ENCODE measurements around the gene ARHGAP24. TPM values are rescaled to one million over a fixed set of nuclear protein-coding genes. Genes with fewer than 3 reads are reported as not detected.

ARHGAP24 gene
- total and polyA plus RNA-seq, 2 experiments from 2014 or later = 0.21 to 0.36 TPM

DNA sequence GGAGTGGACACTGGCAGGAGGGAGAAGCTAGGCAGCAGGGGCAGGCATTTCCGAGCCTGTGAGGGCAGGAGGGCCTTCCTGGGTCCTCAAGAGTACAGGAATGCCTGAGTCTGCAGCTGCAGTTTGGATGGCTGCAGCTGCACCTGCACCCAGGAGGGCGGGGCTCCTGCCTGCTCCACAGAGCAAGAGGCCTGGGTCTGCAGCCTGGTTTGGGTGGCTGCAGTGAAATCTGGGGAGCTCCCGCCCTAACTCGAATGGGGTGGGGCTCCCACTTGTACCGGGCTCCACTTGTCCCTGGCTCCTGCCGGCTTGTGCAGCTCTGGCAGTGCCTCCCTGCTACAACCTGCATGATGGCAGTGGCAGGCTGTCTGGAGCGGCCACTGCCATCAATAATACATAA is 436.0 kb downstream of the ARHGAP24 start:
- H3F3A ChIP-seq (replicated peaks; ENCODE audit: low read depth) = no peaks in the 10 kb centered on the region
- no peaks in the 10 kb centered on the region for H3K36me3 ChIP-seq (ENCODE audit: insufficient read depth)
- Mint-ChIP-seq H3K4me3 (no peak overlapping the region), H3K27me3 (ENCODE audit: insufficient read depth, low read depth, poor library complexity) (no peaks in the 10 kb centered on the region), H3K36me3 (ENCODE audit: low read depth) (no peaks in the 10 kb centered on the region), H3K27ac (no peak overlapping the region), H3K4me1 (no peaks in the 10 kb centered on the region), H3K9me3 (0 out of 3 replicates have a peak, but pooled peaks cover 2% of the 10 kb centered on the region)
- no peak overlapping the region for H3K4me2 ChIP-seq
- DNase-seq (ENCODE audit: low spot score) (no peak), ATAC-seq (peak; percentile 72)
- no peaks in the 10 kb centered on the region for H4K20me1 ChIP-seq (replicated peaks; ENCODE audit: insufficient read depth)
- no peak overlapping the region for H2AFZ ChIP-seq
- no peaks in the 10 kb centered on the region for H3K9me2 ChIP-seq (ENCODE audit: insufficient read depth)
- no peak overlapping the region for H3K27ac ChIP-seq (ENCODE audit: low read depth)
- TF ChIP-seq, protein P1, sequence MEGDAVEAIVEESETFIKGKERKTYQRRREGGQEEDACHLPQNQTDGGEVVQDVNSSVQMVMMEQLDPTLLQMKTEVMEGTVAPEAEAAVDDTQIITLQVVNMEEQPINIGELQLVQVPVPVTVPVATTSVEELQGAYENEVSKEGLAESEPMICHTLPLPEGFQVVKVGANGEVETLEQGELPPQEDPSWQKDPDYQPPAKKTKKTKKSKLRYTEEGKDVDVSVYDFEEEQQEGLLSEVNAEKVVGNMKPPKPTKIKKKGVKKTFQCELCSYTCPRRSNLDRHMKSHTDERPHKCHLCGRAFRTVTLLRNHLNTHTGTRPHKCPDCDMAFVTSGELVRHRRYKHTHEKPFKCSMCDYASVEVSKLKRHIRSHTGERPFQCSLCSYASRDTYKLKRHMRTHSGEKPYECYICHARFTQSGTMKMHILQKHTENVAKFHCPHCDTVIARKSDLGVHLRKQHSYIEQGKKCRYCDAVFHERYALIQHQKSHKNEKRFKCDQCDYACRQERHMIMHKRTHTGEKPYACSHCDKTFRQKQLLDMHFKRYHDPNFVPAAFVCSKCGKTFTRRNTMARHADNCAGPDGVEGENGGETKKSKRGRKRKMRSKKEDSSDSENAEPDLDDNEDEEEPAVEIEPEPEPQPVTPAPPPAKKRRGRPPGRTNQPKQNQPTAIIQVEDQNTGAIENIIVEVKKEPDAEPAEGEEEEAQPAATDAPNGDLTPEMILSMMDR (conservative IDR thresholded peaks at IDR 0.05; ENCODE audit: low read depth in 2 of 2) = no peak
- TF ChIP-seq, protein P2, sequence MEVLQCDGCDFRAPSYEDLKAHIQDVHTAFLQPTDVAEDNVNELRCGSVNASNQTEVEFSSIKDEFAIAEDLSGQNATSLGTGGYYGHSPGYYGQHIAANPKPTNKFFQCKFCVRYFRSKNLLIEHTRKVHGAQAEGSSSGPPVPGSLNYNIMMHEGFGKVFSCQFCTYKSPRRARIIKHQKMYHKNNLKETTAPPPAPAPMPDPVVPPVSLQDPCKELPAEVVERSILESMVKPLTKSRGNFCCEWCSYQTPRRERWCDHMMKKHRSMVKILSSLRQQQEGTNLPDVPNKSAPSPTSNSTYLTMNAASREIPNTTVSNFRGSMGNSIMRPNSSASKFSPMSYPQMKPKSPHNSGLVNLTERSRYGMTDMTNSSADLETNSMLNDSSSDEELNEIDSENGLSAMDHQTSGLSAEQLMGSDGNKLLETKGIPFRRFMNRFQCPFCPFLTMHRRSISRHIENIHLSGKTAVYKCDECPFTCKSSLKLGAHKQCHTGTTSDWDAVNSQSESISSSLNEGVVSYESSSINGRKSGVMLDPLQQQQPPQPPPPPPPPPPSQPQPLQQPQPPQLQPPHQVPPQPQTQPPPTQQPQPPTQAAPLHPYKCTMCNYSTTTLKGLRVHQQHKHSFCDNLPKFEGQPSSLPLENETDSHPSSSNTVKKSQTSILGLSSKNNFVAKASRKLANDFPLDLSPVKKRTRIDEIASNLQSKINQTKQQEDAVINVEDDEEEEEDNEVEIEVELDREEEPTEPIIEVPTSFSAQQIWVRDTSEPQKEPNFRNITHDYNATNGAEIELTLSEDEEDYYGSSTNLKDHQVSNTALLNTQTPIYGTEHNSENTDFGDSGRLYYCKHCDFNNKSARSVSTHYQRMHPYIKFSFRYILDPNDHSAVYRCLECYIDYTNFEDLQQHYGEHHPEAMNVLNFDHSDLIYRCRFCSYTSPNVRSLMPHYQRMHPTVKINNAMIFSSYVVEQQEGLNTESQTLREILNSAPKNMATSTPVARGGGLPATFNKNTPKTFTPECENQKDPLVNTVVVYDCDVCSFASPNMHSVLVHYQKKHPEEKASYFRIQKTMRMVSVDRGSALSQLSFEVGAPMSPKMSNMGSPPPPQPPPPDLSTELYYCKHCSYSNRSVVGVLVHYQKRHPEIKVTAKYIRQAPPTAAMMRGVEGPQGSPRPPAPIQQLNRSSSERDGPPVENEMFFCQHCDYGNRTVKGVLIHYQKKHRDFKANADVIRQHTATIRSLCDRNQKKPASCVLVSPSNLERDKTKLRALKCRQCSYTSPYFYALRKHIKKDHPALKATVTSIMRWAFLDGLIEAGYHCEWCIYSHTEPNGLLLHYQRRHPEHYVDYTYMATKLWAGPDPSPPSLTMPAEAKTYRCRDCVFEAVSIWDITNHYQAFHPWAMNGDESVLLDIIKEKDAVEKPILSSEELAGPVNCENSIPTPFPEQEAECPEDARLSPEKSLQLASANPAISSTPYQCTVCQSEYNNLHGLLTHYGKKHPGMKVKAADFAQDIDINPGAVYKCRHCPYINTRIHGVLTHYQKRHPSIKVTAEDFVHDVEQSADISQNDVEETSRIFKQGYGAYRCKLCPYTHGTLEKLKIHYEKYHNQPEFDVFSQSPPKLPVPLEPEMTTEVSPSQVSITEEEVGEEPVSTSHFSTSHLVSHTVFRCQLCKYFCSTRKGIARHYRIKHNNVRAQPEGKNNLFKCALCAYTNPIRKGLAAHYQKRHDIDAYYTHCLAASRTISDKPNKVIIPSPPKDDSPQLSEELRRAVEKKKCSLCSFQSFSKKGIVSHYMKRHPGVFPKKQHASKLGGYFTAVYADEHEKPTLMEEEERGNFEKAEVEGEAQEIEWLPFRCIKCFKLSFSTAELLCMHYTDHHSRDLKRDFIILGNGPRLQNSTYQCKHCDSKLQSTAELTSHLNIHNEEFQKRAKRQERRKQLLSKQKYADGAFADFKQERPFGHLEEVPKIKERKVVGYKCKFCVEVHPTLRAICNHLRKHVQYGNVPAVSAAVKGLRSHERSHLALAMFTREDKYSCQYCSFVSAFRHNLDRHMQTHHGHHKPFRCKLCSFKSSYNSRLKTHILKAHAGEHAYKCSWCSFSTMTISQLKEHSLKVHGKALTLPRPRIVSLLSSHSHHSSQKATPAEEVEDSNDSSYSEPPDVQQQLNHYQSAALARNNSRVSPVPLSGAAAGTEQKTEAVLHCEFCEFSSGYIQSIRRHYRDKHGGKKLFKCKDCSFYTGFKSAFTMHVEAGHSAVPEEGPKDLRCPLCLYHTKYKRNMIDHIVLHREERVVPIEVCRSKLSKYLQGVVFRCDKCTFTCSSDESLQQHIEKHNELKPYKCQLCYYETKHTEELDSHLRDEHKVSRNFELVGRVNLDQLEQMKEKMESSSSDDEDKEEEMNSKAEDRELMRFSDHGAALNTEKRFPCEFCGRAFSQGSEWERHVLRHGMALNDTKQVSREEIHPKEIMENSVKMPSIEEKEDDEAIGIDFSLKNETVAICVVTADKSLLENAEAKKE (CRISPR knock-in tag; IDR thresholded peaks at IDR 0.05) = no peak
- TF ChIP-seq ZNF331 (CRISPR knock-in tag; IDR thresholded peaks at IDR 0.05; ENCODE audit: low read depth) (no peak), NANOG (IDR thresholded peaks at IDR 0.05; ENCODE audit: borderline replicate concordance) (no peak), POLR2AphosphoS5 (IDR thresholded peaks at IDR 0.05; ENCODE audit: low read depth) (no peak), ZNF114 (CRISPR knock-in tag; IDR thresholded peaks at IDR 0.05) (no peak), JUNB (IDR thresholded peaks at IDR 0.05; ENCODE audit: unreplicated experiment) (no peak), EZH2phosphoT487 (IDR thresholded peaks at IDR 0.05; ENCODE audit: unreplicated experiment) (no peak), CREB1 (CRISPR knock-in tag; IDR thresholded peaks at IDR 0.05; ENCODE audit: low read depth) (no peak), EZH2 (IDR thresholded peaks at IDR 0.05; ENCODE audit: low read depth, unreplicated experiment) (no peak), STAT1 (IDR thresholded peaks at IDR 0.05; ENCODE audit: unreplicated experiment) (no peak)
- TF ChIP-seq, protein P3, sequence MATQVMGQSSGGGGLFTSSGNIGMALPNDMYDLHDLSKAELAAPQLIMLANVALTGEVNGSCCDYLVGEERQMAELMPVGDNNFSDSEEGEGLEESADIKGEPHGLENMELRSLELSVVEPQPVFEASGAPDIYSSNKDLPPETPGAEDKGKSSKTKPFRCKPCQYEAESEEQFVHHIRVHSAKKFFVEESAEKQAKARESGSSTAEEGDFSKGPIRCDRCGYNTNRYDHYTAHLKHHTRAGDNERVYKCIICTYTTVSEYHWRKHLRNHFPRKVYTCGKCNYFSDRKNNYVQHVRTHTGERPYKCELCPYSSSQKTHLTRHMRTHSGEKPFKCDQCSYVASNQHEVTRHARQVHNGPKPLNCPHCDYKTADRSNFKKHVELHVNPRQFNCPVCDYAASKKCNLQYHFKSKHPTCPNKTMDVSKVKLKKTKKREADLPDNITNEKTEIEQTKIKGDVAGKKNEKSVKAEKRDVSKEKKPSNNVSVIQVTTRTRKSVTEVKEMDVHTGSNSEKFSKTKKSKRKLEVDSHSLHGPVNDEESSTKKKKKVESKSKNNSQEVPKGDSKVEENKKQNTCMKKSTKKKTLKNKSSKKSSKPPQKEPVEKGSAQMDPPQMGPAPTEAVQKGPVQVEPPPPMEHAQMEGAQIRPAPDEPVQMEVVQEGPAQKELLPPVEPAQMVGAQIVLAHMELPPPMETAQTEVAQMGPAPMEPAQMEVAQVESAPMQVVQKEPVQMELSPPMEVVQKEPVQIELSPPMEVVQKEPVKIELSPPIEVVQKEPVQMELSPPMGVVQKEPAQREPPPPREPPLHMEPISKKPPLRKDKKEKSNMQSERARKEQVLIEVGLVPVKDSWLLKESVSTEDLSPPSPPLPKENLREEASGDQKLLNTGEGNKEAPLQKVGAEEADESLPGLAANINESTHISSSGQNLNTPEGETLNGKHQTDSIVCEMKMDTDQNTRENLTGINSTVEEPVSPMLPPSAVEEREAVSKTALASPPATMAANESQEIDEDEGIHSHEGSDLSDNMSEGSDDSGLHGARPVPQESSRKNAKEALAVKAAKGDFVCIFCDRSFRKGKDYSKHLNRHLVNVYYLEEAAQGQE (IDR thresholded peaks at IDR 0.05; ENCODE audit: unreplicated experiment) = no peak
- TF ChIP-seq, protein P4, sequence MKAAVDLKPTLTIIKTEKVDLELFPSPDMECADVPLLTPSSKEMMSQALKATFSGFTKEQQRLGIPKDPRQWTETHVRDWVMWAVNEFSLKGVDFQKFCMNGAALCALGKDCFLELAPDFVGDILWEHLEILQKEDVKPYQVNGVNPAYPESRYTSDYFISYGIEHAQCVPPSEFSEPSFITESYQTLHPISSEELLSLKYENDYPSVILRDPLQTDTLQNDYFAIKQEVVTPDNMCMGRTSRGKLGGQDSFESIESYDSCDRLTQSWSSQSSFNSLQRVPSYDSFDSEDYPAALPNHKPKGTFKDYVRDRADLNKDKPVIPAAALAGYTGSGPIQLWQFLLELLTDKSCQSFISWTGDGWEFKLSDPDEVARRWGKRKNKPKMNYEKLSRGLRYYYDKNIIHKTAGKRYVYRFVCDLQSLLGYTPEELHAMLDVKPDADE (IDR thresholded peaks at IDR 0.05) = no peak
- H3K79me2 ChIP-seq (replicated peaks; ENCODE audit: insufficient read depth) = no peaks in the 10 kb centered on the region
- H3K27me3 ChIP-seq (ENCODE audit: insufficient read depth) = no peaks in the 10 kb centered on the region
- no peak overlapping the region for H3K4me3 ChIP-seq
- no peaks in the 10 kb centered on the region for H3K4me1 ChIP-seq (ENCODE audit: insufficient read depth)
